ENCODE results near the gene BHLHE23. TPM values are rescaled to one million over a fixed set of nuclear protein-coding genes. Genes with fewer than 3 reads are reported as not detected.

BHLHE23 gene
- total and polyA plus RNA-seq, 2 donors from 2014 or later, result not detected

DNA sequence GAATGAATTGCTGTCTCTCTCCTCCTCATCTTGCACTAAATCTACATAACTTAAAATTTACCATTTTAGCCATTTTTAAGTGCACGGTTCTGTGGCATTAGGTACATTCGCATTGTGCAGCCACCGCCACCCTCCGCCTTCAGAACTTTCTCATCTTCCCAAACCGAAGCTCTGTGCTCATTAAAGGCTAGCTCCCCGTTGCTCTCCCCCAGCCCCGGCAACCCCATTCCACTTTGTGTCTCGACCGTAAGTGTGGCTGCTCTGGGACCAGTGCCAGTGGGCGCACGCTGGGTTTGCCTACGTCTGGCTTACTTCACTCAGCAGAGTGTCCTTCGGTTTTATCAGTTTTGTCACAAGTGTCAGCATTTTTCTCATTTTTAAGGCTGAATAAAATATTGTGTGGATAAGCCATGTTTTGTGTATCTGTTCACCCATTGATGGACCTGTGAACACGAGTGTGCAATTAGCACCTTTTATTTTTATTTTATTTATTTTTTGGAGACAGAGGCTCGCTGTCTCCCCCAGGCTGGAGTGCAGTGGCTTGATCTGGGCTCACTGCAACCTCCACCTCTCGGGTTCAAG, 37.5 kb downstream of the BHLHE23 start:
- Histone ChIP-seq H3K36me3 (ENCODE audit: control insufficient read depth in 2 of 3, insufficient read depth in 3 of 3, low read length in 3 of 3) (no peaks in the 10 kb centered on the region), H3K9ac (ENCODE audit: low read length in 3 of 3) (no peak overlapping the region), H3K27ac (ENCODE audit: low read depth in 2 of 2, low read length in 2 of 2) (no peak overlapping the region), H3K4me3 (ENCODE audit: low read length in 3 of 3) (no peak overlapping the region), H3K27me3 (ENCODE audit: control insufficient read depth, insufficient read depth, low read length) (peaks cover 9% of the 10 kb centered on the region), H3K4me1 (ENCODE audit: control insufficient read depth in 2 of 3, insufficient read depth in 2 of 3, low read depth in 1 of 3, low read length in 3 of 3) (peaks cover 0 to 2% (median 0%) of the 10 kb centered on the region in 3 donors), H3K9me3 (ENCODE audit: control insufficient read depth in 2 of 3, insufficient read depth in 1 of 3, low read length in 3 of 3) (no peaks in the 10 kb centered on the region)
- intact Hi-C loops (cut with DNase I), result no loop called here
- DNase-seq, result no peak
- FAIRE-seq, result no peak
- TF ChIP-seq, protein P1, sequence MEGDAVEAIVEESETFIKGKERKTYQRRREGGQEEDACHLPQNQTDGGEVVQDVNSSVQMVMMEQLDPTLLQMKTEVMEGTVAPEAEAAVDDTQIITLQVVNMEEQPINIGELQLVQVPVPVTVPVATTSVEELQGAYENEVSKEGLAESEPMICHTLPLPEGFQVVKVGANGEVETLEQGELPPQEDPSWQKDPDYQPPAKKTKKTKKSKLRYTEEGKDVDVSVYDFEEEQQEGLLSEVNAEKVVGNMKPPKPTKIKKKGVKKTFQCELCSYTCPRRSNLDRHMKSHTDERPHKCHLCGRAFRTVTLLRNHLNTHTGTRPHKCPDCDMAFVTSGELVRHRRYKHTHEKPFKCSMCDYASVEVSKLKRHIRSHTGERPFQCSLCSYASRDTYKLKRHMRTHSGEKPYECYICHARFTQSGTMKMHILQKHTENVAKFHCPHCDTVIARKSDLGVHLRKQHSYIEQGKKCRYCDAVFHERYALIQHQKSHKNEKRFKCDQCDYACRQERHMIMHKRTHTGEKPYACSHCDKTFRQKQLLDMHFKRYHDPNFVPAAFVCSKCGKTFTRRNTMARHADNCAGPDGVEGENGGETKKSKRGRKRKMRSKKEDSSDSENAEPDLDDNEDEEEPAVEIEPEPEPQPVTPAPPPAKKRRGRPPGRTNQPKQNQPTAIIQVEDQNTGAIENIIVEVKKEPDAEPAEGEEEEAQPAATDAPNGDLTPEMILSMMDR (IDR thresholded peaks at IDR 0.05; ENCODE audit: borderline replicate concordance, extremely low read depth, insufficient read depth), result no peak

DNA sequence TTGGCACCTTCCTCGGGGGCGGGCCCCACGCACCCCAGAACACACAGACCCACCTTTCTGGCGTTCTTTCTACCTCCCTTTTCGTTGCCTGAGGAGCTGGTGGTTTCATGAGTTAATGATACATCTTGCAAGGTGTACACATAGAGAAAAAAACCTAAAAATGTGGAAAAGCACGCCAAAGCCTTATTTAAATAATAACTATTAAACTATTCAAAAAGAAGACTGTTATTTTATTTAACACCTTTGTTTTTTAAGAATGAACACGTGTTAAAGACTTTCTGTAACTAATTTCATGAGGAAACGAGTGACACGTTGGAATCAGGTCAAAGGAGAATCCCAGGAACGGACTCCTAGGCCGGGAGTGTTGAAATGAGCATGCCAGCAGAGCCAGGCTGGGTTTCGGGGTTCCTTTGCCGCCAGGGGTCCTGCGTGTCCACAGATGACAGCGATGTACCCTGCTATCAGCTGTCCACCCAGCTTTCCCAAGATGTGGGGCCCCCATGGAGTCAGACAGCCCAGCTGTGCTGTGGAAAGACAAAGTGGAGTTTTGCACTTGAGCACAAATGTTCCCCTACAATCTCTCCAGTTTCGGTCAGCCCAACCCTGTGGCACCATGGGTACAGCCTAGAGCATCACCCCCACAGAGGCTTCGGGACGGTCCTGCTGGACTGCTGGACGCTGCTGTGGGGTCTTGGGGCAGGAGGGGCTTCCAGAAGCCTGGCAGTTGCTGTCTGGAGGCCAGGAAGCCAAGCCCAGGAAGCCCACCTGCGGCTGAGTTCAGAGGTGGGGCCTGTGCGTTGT, 38.2 kb downstream of the BHLHE23 start:
- Histone ChIP-seq H3K4me1 (ENCODE audit: control insufficient read depth in 2 of 3, insufficient read depth in 2 of 3, low read depth in 1 of 3, low read length in 3 of 3) (peaks cover 0 to 2% (median 0%) of the 10 kb centered on the region in 3 donors), H3K36me3 (ENCODE audit: control insufficient read depth in 2 of 3, insufficient read depth in 3 of 3, low read length in 3 of 3) (no peaks in the 10 kb centered on the region), H3K4me3 (ENCODE audit: low read length in 3 of 3) (no peak overlapping the region), H3K9ac (ENCODE audit: low read length in 3 of 3) (no peak overlapping the region), H3K27me3 (ENCODE audit: control insufficient read depth, insufficient read depth, low read length) (peaks cover 7% of the 10 kb centered on the region), H3K27ac (ENCODE audit: low read depth in 2 of 2, low read length in 2 of 2) (no peak overlapping the region), H3K9me3 (ENCODE audit: control insufficient read depth in 2 of 3, insufficient read depth in 1 of 3, low read length in 3 of 3) (no peaks in the 10 kb centered on the region)
- DNase-seq (no peak), FAIRE-seq (no peak)
- TF ChIP-seq, protein P1 (IDR thresholded peaks at IDR 0.05; ENCODE audit: borderline replicate concordance, extremely low read depth, insufficient read depth), result no peak
- intact Hi-C loops (cut with DNase I), result no loop called here

DNA sequence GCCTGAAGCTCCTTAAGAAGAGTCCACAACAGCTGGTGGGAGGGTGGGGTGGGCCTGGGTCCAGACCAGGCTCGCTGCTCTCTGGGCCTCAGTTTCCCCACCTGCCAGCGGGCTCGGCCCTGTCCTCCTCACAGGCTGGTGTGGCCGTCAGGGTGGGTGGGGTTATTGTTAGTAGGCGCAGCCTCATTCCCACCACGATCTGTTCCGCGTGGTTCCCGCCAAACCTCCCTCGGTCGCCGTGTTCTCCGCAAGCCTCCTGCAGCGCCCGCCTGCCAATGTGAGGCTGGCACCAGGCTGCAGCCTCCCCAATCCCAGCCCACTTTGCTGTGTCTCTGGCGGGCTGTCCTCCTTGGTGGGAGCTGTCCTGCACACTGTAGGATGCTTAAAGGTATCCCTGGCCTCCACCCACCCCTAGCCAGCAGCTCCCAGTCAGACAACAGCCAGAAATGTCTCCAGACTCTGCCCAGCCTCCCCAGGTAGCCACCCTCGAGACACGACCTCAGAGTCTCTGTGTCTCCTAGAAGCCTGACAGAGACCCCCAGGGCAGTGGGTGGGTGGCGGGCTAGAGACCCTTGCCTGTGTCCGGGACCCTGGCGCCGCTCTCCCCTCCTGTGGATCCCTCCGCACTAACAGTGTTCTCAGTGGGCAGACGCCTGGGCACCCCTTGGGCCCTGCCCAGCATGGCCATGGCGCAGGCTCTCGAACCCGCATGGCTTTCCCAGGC, 39.0 kb downstream of the BHLHE23 start:
- peaks cover 2% of the 10 kb centered on the region for H3K27me3 ChIP-seq (ENCODE audit: control insufficient read depth, insufficient read depth, low read length)
- H3K9ac ChIP-seq (ENCODE audit: low read length in 3 of 3), result no peak overlapping the region
- H3K9me3 ChIP-seq (ENCODE audit: control insufficient read depth in 2 of 3, insufficient read depth in 1 of 3, low read length in 3 of 3), result no peaks in the 10 kb centered on the region
- H3K4me1 ChIP-seq (ENCODE audit: control insufficient read depth in 2 of 3, insufficient read depth in 2 of 3, low read depth in 1 of 3, low read length in 3 of 3), result peaks cover 0 to 2% (median 0%) of the 10 kb centered on the region in 3 donors
- H3K36me3 ChIP-seq (ENCODE audit: control insufficient read depth in 2 of 3, insufficient read depth in 3 of 3, low read length in 3 of 3), result no peaks in the 10 kb centered on the region
- intact Hi-C loops (cut with DNase I), result no loop called here
- TF ChIP-seq, protein P1 (IDR thresholded peaks at IDR 0.05; ENCODE audit: borderline replicate concordance, extremely low read depth, insufficient read depth), result no peak
- DNase-seq (no peak), FAIRE-seq (no peak)
- no peak overlapping the region for H3K4me3 ChIP-seq (ENCODE audit: low read length in 3 of 3)
- no peak overlapping the region for H3K27ac ChIP-seq (ENCODE audit: low read depth in 2 of 2, low read length in 2 of 2)

Measured in kidney (tissue), 14 donors.